ENCODE results near the gene DOK7. TPM values are rescaled to one million over a fixed set of nuclear protein-coding genes. Genes with fewer than 3 reads are reported as not detected.
A peak's percentile ranks its signal among the peaks of the same experiment; 100 is the strongest.

The DOK7 gene, protein sequence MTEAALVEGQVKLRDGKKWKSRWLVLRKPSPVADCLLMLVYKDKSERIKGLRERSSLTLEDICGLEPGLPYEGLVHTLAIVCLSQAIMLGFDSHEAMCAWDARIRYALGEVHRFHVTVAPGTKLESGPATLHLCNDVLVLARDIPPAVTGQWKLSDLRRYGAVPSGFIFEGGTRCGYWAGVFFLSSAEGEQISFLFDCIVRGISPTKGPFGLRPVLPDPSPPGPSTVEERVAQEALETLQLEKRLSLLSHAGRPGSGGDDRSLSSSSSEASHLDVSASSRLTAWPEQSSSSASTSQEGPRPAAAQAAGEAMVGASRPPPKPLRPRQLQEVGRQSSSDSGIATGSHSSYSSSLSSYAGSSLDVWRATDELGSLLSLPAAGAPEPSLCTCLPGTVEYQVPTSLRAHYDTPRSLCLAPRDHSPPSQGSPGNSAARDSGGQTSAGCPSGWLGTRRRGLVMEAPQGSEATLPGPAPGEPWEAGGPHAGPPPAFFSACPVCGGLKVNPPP
- 0.98 TPM for polyA plus RNA-seq (2012; ENCODE audit: low read depth, missing spikeins)

DNA sequence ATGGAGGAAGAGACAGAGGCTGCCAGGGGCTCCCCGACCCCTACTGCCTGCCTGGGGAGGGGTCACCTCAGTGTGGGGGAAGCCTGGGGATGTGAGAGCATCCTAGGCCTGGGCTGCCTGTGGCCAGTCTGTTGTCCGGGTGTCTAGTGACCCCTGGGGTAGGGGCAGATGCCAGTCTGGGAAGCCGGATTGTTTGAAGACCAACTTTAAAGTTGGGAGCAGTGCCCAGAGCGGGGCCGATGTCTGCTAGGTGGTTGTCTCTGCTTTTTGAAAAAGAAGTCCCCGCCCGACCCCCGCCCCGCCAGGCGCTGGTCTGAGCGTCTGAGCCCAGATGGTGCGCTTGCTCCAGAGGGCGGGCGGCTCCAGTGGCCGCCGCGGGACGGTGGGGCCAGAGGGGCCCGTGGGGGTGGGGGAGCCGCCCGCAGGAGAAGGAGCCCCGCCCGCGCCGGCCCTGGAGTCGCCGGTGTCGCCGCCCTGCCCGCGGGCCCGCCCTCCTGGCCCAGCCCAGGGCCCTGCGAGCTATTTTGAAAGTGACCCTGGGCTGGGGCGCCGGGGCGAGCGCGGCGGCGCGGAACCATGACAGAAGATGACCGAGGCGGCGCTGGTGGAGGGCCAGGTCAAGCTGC, at the start of gene DOK7:
Gene DOK7 (plus strand): TSS at position 517 of the 626 bp plus-strand sequence. CDS start 70 bp downstream, at position 587.
- FAIRE-seq: no peak
- DNase-seq (ENCODE audit: insufficient read length, low spot score): no peak
- TF ChIP-seq POLR2AphosphoS5 (IDR thresholded peaks at IDR 0.05; ENCODE audit: low read depth, low read length) (no peak), POLR2A (IDR thresholded peaks at IDR 0.05; ENCODE audit: low read depth, low read length) (no peak), SPI1 (IDR thresholded peaks at IDR 0.05; ENCODE audit: low read depth, low read length) (no peak), PAX5 (IDR thresholded peaks at IDR 0.05; ENCODE audit: insufficient read depth, low read length, severe bottlenecking) (peak; percentile 47)

DNA sequence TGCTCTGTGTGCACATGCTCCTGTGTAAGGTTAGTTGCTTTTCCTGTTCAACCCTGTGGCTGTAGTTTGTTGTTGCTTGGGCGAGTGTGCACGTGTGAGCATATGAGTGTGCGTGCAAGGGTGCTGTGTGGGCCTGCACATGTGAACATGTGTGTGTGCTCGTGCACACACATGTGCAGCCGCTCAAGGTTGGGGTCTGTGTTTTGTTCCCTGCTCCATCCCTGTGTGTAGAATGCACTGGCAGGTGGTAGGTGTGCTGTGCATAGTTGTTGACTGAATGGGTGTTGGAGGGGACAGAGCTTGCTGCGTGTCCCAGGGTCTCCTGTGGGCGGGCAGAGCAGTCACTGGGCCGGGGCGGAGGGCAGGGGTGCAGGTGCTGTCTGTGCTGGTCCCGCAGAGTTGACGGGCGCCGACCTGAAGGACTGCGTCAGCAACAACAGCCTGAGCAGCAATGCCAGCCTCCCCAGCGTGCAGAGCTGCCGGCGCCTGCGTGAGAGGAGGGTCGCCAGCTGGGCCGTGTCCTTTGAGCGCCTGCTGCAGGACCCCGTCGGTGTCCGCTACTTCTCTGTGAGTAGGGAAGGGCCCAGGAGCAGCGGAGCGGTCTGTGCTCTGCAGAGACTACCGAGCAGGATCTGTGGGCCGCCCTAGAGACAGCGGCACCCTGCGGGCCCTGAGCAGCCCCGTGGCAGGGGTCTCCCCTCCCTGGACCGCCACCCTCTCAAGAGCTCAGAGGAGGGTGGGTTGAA, 49.3 kb upstream of the DOK7 start:
- DNase-seq (ENCODE audit: insufficient read length, low spot score): no peak
- TF ChIP-seq POLR2A (IDR thresholded peaks at IDR 0.05; ENCODE audit: low read depth, low read length) (no peak), SPI1 (IDR thresholded peaks at IDR 0.05; ENCODE audit: low read depth, low read length) (no peak), PAX5 (IDR thresholded peaks at IDR 0.05; ENCODE audit: insufficient read depth, low read length, severe bottlenecking) (no peak), POU2F2 (IDR thresholded peaks at IDR 0.05; ENCODE audit: low read depth, low read length) (no peak), TAF1 (IDR thresholded peaks at IDR 0.05; ENCODE audit: low read depth, low read length) (no peak), POLR2AphosphoS5 (IDR thresholded peaks at IDR 0.05; ENCODE audit: low read depth, low read length) (no peak)
- no peak for FAIRE-seq

DNA sequence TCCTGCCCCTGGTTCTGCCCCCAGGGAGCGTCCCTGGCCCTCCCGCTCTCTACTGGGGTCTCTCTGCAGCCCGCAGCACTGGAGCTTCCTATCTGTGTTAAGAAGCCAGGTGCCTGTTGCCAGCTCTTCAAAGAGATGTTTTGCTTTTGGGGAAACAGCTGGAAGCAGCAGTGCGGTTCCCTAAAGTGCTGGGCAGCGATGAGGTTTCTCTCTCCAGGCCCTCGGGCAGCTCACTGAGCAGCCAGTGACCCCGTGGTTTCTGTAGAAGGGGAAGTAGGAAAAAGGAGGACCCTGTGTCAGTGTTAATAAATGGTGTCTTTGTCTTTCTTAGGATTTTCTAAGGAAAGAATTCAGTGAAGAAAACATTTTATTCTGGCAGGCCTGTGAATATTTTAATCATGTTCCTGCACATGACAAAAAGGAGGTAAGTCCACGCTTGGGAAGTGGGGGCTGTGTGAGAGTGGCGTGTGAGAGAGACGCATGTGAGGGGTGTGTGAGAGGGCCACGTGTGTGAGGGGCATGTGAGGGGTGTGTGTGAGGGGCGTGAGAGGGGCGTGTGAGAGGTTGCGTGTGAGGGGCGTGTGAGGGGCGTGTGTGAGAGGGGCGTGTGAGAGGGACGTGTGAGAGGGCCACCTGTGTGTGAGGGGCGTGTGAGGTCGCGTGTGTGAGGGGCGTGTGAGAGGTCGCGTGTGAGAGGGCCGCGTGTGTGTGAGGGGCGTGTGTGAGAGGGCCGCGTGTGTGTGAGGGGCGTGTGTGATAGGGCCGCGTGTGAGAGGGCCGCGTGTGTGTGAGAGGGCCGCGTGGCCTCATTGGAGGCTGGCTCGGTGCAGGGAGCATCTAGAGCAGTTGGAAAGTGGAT, 48.5 kb upstream of the DOK7 start:
- DNase-seq (ENCODE audit: insufficient read length, low spot score) (no peak), FAIRE-seq (no peak)
- TF ChIP-seq SPI1 (IDR thresholded peaks at IDR 0.05; ENCODE audit: low read depth, low read length) (peak; percentile 23; the same call in 1 of the 2 replicates), POU2F2 (IDR thresholded peaks at IDR 0.05; ENCODE audit: low read depth, low read length) (no peak)

DNA sequence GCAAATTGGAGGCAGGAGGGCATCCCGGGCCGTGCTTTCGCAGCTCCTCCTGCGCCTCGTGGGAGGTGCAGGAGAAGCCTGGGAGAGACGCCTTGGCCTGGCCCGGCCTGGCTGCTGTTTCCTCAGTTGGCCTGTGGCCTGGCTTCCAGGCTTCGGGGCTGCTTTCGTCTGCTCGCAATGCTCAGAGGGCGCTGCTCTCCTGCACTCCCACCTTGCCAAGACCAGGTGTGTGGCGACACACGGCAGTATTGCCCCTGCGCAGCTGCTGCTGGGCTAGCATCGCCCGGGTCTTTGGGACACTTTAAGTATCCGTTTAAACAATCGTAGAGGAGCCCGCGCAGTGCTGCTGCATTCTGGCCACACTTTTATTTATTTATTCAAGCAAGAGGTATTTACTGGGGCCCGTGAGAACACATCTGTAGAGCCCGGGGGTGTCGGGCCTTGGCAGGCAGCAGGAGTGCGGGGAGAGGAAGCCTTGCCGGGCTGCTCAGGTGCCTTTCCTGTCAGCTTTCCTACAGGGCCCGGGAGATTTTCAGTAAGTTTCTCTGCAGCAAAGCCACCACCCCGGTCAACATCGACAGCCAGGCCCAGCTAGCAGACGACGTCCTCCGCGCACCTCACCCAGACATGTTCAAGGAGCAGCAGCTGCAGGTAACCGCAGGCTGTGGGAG, 47.5 kb upstream of the DOK7 start:
- no peak for DNase-seq (ENCODE audit: insufficient read length, low spot score)
- FAIRE-seq: no peak
- TF ChIP-seq SPI1 (IDR thresholded peaks at IDR 0.05; ENCODE audit: low read depth, low read length) (no peak), TAF1 (IDR thresholded peaks at IDR 0.05; ENCODE audit: low read depth, low read length) (no peak), POU2F2 (IDR thresholded peaks at IDR 0.05; ENCODE audit: low read depth, low read length) (no peak), POLR2A (IDR thresholded peaks at IDR 0.05; ENCODE audit: low read depth, low read length) (no peak), POLR2AphosphoS5 (IDR thresholded peaks at IDR 0.05; ENCODE audit: low read depth, low read length) (no peak), PAX5 (IDR thresholded peaks at IDR 0.05; ENCODE audit: insufficient read depth, low read length, severe bottlenecking) (no peak)

DNA sequence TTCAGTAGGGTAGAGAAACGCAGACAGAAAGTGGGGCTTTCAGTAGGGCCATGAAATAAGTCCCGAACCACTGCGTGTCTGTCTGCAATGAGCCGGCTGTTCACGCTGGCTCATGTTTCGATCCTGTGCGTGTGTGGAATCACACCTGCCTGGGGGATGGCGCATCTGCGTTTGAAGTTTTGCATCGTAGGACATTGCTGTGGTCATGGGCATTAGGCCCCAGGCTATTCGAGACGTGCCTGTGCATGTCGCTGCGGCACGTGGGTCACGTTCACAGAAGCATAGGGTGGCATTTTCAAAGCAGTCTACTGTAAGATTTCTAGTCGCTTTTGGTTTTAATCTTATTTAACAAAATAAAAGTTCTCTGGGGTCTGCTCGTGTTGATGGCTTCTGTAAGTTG, 46.8 kb upstream of the DOK7 start:
- FAIRE-seq: no peak
- TF ChIP-seq POLR2A (IDR thresholded peaks at IDR 0.05; ENCODE audit: low read depth, low read length) (no peak), POLR2AphosphoS5 (IDR thresholded peaks at IDR 0.05; ENCODE audit: low read depth, low read length) (no peak), TAF1 (IDR thresholded peaks at IDR 0.05; ENCODE audit: low read depth, low read length) (no peak), SPI1 (IDR thresholded peaks at IDR 0.05; ENCODE audit: low read depth, low read length) (no peak), PAX5 (IDR thresholded peaks at IDR 0.05; ENCODE audit: insufficient read depth, low read length, severe bottlenecking) (no peak), POU2F2 (IDR thresholded peaks at IDR 0.05; ENCODE audit: low read depth, low read length) (no peak)
- no peak for DNase-seq (ENCODE audit: insufficient read length, low spot score)

DNA sequence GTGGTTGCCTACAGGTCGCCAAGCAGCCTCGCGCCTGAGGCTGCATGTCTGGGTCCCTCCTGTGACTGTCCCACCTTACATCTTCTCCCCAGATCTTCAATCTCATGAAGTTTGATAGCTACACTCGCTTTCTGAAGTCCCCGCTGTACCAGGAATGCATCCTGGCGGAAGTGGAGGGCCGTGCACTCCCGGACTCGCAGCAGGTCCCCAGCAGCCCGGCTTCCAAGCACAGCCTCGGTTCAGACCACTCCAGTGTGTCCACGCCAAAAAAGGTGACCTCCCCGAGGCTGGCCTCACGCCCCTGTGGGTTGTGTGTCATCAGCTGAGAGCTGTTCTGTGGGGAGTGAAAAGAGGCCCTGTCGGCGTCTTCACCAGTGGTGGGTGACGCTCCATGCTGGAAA, 46.3 kb upstream of the DOK7 start:
- FAIRE-seq (no peak), DNase-seq (ENCODE audit: insufficient read length, low spot score) (no peak)
- TF ChIP-seq TAF1 (IDR thresholded peaks at IDR 0.05; ENCODE audit: low read depth, low read length): no peak
- TF ChIP-seq SPI1 (IDR thresholded peaks at IDR 0.05; ENCODE audit: low read depth, low read length): no peak
- no peak for TF ChIP-seq POU2F2 (IDR thresholded peaks at IDR 0.05; ENCODE audit: low read depth, low read length)
- TF ChIP-seq POLR2AphosphoS5 (IDR thresholded peaks at IDR 0.05; ENCODE audit: low read depth, low read length): no peak
- no peak for TF ChIP-seq POLR2A (IDR thresholded peaks at IDR 0.05; ENCODE audit: low read depth, low read length)
- no peak for TF ChIP-seq PAX5 (IDR thresholded peaks at IDR 0.05; ENCODE audit: insufficient read depth, low read length, severe bottlenecking)

DNA sequence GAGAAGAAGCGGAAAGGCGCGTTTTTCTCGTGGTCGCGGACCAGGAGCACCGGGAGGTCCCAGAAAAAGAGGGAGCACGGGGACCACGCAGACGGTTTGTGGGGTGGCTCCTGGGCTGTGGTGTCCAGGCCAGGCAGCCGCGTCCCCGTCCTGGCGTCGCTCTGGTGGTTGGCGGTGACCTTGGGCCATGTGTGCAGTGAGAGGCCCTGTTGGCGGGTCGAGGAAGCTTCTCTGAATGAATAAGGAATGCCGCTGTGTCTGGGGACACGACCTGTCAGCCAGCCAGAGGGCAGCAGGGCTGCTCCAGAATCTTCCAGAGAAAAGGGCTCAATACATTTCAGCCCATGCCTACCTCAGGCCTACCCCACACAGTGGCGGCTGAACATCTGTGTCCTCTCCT, 45.7 kb upstream of the DOK7 start:
- TF ChIP-seq POLR2A (IDR thresholded peaks at IDR 0.05; ENCODE audit: low read depth, low read length) (no peak), POU2F2 (IDR thresholded peaks at IDR 0.05; ENCODE audit: low read depth, low read length) (no peak), POLR2AphosphoS5 (IDR thresholded peaks at IDR 0.05; ENCODE audit: low read depth, low read length) (no peak), SPI1 (IDR thresholded peaks at IDR 0.05; ENCODE audit: low read depth, low read length) (no peak), TAF1 (IDR thresholded peaks at IDR 0.05; ENCODE audit: low read depth, low read length) (no peak), PAX5 (IDR thresholded peaks at IDR 0.05; ENCODE audit: insufficient read depth, low read length, severe bottlenecking) (no peak)
- no peak for FAIRE-seq
- no peak for DNase-seq (ENCODE audit: insufficient read length, low spot score)

DNA sequence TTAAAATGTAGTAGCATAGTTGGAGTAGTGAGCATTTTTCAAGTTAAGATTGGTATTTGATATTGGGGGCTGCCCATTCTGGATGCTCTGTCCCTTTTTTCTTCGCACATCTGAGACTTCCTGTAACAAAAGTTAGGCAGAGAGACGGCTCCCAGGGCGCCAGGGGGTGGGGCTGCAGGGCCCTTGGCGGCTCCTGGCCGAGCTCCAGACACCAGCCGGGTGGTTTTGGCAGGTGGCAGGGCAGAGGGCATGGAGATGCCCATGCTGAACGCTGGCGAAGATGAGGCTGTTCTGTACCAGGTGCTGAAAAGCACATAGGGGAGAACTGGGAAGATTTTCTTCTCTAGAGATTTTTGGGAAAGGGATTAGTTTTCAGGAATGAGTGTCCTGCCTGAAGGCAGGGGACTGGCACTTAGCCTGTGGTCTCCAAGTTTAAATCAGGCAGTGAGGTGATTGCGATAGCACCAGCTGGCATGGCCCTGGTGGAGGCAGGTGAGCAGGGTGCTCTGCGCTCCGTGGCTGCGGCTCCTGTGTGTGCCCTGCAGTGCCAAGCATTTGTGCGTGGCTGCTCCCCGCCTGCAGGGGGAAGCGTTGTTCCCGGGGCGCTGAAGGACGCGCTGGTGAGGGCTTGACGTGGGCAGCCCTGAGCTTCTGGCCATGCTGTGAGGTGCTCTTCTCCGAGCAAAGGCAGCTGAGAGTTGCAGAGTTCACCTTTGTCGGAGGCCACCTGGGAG, 44.9 kb upstream of the DOK7 start:
- DNase-seq (ENCODE audit: insufficient read length, low spot score) (no peak), FAIRE-seq (no peak)
- no peak for TF ChIP-seq POLR2A (IDR thresholded peaks at IDR 0.05; ENCODE audit: low read depth, low read length)
- no peak for TF ChIP-seq POU2F2 (IDR thresholded peaks at IDR 0.05; ENCODE audit: low read depth, low read length)
- TF ChIP-seq PAX5 (IDR thresholded peaks at IDR 0.05; ENCODE audit: insufficient read depth, low read length, severe bottlenecking): no peak
- no peak for TF ChIP-seq SPI1 (IDR thresholded peaks at IDR 0.05; ENCODE audit: low read depth, low read length)
- TF ChIP-seq TAF1 (IDR thresholded peaks at IDR 0.05; ENCODE audit: low read depth, low read length): no peak
- TF ChIP-seq POLR2AphosphoS5 (IDR thresholded peaks at IDR 0.05; ENCODE audit: low read depth, low read length): no peak
